Ovary (tissue), 10 donors: ENCODE measurements around the gene SRSF7. TPM values are rescaled to one million over a fixed set of nuclear protein-coding genes. Genes with fewer than 3 reads are reported as not detected.
"Not testable (repeated sequence)": the region's sequence is repeated elsewhere in the genome, so short reads cannot be mapped to it uniquely, and the experiment has no call there.

Experiments
- DNase-seq, 5 donors: peaks; one replicate each; pipeline ENCODE4 v3.0.0-alpha.2; 2019 to 2020
- H3K27ac ChIP-seq, 2 donors: fragments of 200-600 bp; one replicate each; pipeline versions ENCODE4 v1.5.1 to v1.8.0; 2019 to 2022
- H3K27me3 ChIP-seq: fragments of 200-600 bp; one replicate; pipeline ENCODE4 v1.8.0; 2022
- H3K36me3 ChIP-seq: fragments of 200-600 bp; sonication (generic); one replicate; pipeline ENCODE4 v1.5.1; 2019
- H3K4me1 ChIP-seq: one replicate; pipeline ENCODE4 v1.8.1; 2013; ENCODE audit warnings: mild to moderate bottlenecking, moderate library complexity; ENCODE audit not compliant: insufficient read depth
- H3K4me3 ChIP-seq: fragments of 200-600 bp; sonication (generic); one replicate; pipeline ENCODE4 v1.5.1; 2017
- H3K9me3 ChIP-seq, 2 donors: fragments of 200-600 bp in 1 of 2; sonication (generic) in 1 of 2; one replicate each; pipeline versions ENCODE4 v1.5.1 to v1.8.1; 2013 to 2019; ENCODE audit warnings: mild to moderate bottlenecking in 1 of 2, moderate library complexity in 1 of 2
- EP300 ChIP-seq: sonication (generic); formaldehyde crosslinking; IDR thresholded peaks from one replicate; pipeline ENCODE4 v1.6.1; 2017; ENCODE audit warnings: antibody characterized with exemption
- POLR2A ChIP-seq: fragments of 450-650 bp; IDR thresholded peaks from one replicate; pipeline ENCODE4 v1.6.1; 2017; ENCODE audit warnings: antibody characterized with exemption, mild to moderate bottlenecking, moderate library complexity
- WGBS, 3 donors: extraction: QIAGEN DNeasy Blood & Tissue Kit in 1 of 3; methylation state at CpG; one replicate each; pipeline versions ENCODE4 v1.1.5 to v1.1.7; 2013 to 2017; 5-methylcytosine and 5-hydroxymethylcytosine counted together
- intact Hi-C, 4 donors: fragments of 100-400 bp; cut with DNase I; formaldehyde crosslinking; loops; one replicate each; pipeline versions ENCODE4 v1.11.0 to v1.15.1; 2022 to 2023
- long read RNA-seq, 3 donors: library from polyadenylated mRNA in 2 of 3; unstranded in 2 of 3; transcript quantifications; one replicate each; pipeline ENCODE4 v2.0.0 and lab custom pipeline, GENCODE V29; 2021 to 2026
- polyA plus RNA-seq, 2 donors: library from polyadenylated mRNA; stranded (reverse); fragments of 200-250 nt in 1 of 2; fragments of 350-450 nt in 1 of 2; fragmentation: Illumina TruSeq in 1 of 2; extraction: RNeasy Lipid Tissue Mini Kit (QIAGEN cat#74804) in 1 of 2; gene quantifications; one replicate each; pipeline ENCODE4 v1.2.3, GENCODE V29; 2013 to 2014
- total RNA-seq, 7 donors: library from RNA; depleted of rRNA in 2 of 7; stranded (reverse); fragments of >200 nt in 2 of 7; fragmentation: NEBNext Ultra II Directional in 3 of 7; extraction: Animal tissue kit (Norgen Biotek cat#: 25700) in 3 of 7; gene quantifications; one replicate each; pipeline versions ENCODE4 v1.1.0 to v1.2.4, GENCODE V29; 2016 to 2023
- TF ChIP-seq, protein P1 (sequence below), 3 donors: fragments of 450-650 bp in 2 of 3; fragments of 200-600 bp in 1 of 3; IDR thresholded peaks; one replicate each; pipeline versions ENCODE4 v1.5.1 to v1.8.0; 2016 to 2022; ENCODE audit warnings: antibody characterized with exemption in 3 of 3, mild to moderate bottlenecking in 1 of 3
- donor health status: DM: no; HTN: no; CAD: no; lungs with moderate emphysema.
- donor health status: DM: no; HTN: no; CAD: no.
- donor health status: Bipolar disorder and iron deficiency.
- donor health status: DM: yes; HTN: yes; CAD: no.
- donor health status: DM: no; HTN: no; CAD: no.
- donor health status: DM: yes; HTN: yes; CAD: no.

SRSF7 gene
- total RNA-seq (100 to 1,000 TPM in 4 of 7 donors, 10 to 100 TPM in 3; 81.1 to 163 (median 124) TPM), polyA plus RNA-seq (100 to 1,000 TPM; 103 to 106 TPM)
- long read RNA-seq, donor 1, transcript SRSF7-209 (7 exons, 2,453 nt), result minor isoform, 6 of 96 reads
- long read RNA-seq, donor 1, transcript SRSF7-204 (9 exons, 2,857 nt), result minor isoform, 23 of 96 reads
- long read RNA-seq, donor 1, transcript SRSF7-201 (8 exons, 2,489 nt), result major isoform, 26 of 96 reads
- long read RNA-seq, donor 1, partial matches to known transcripts, result 13 of 96 reads
- long read RNA-seq, donor 1, other reads (novel, unspliced or antisense), result 22 of 96 reads
- long read RNA-seq, donor 2, transcript SRSF7-204 (9 exons, 2,857 nt), result minor isoform, 8 of 128 reads
- long read RNA-seq, donor 2, transcript SRSF7-209 (7 exons, 2,453 nt), result minor isoform, 23 of 128 reads
- long read RNA-seq, donor 2, transcript SRSF7-201 (8 exons, 2,489 nt), result major isoform, 54 of 128 reads
- long read RNA-seq, donor 2, partial matches to known transcripts, result 27 of 128 reads
- long read RNA-seq, donor 2, other reads (novel, unspliced or antisense), result 6 of 128 reads
- long read RNA-seq, donor 3, transcript SRSF7-208 (7 exons, 1,903 nt), result minor isoform, 6 of 57 reads
- long read RNA-seq, donor 3, transcript SRSF7-201 (8 exons, 2,489 nt), result major isoform, 21 of 57 reads
- long read RNA-seq, donor 3, partial matches to known transcripts, result 13 of 57 reads
- long read RNA-seq, donor 3, other reads (novel, unspliced or antisense), result 9 of 57 reads

GRCh38 chr2:38750891-38751595, at the start of gene SRSF7:
SRSF7 (minus strand) TSS chr2:38751361; CDS start chr2:38751256, 105 bp downstream.
- intact Hi-C loops, result no loop called here
- Histone ChIP-seq H3K9me3 (no peaks in the 10 kb centered on the region), H3K27me3 (no peaks in the 10 kb centered on the region), H3K4me3 (peak within 1 kb of the TSS; percentile 68), H3K4me1 (peaks cover 2% of the 10 kb centered on the region), H3K27ac (peak within 1 kb of the TSS; percentile 94 to 95), H3K36me3 (no peaks in the 10 kb centered on the region)
- TF ChIP-seq EP300 (peak; percentile 76), POLR2A (peak; percentile 100)
- TF ChIP-seq, protein P1, sequence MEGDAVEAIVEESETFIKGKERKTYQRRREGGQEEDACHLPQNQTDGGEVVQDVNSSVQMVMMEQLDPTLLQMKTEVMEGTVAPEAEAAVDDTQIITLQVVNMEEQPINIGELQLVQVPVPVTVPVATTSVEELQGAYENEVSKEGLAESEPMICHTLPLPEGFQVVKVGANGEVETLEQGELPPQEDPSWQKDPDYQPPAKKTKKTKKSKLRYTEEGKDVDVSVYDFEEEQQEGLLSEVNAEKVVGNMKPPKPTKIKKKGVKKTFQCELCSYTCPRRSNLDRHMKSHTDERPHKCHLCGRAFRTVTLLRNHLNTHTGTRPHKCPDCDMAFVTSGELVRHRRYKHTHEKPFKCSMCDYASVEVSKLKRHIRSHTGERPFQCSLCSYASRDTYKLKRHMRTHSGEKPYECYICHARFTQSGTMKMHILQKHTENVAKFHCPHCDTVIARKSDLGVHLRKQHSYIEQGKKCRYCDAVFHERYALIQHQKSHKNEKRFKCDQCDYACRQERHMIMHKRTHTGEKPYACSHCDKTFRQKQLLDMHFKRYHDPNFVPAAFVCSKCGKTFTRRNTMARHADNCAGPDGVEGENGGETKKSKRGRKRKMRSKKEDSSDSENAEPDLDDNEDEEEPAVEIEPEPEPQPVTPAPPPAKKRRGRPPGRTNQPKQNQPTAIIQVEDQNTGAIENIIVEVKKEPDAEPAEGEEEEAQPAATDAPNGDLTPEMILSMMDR (IDR thresholded peaks at IDR 0.05), result peak in 2 of 3 donors; percentile 18 to 39
- WGBS, 3 donors, result 0 to 1% (median 0%) methylated on average over 68 of the region's 68 CpGs
- peak; percentile 98 to 99 (median 99) for DNase-seq

- Histone ChIP-seq H3K27me3 (no peaks in the 10 kb centered on the region), H3K9me3 (no peaks in the 10 kb centered on the region), H3K36me3 (no peaks in the 10 kb centered on the region), H3K27ac (no peak overlapping the region), H3K4me1 (no peaks in the 10 kb centered on the region), H3K4me3 (no peak overlapping the region)
- 90 to 94% (median 91%) methylated on average over 3 of the region's 3 CpGs for WGBS, 3 donors
- intact Hi-C loops, result no loop called here
- TF ChIP-seq, protein P1 (IDR thresholded peaks at IDR 0.05), result no peak
- TF ChIP-seq EP300 (no peak), POLR2A (no peak)
- DNase-seq, result no peak
These were observed 46.8 kb upstream of the SRSF7 start for GRCh38 chr2:38797953-38798352.

DNA sequence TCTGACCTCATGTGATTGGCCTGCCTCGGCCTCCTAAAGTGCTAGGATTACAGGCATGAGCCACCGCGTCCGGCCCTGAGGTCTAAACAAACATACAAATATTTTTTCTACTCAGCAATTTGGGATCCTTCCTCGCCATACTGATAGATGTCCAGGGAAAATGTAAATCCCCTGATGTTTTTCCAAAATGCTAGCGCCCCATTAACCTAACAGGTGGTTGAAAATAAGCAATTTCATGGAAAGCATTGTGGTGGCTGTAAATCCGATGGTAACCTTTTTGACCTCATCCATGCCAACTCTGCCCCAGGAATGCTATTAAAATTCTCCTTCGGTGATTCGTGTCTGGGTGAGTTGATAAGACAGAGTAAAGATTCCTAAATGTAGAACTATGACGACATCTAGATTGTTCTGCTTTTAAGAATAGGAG, 46.1 kb upstream of the SRSF7 start:
- intact Hi-C loops, result no loop called here
- H3K4me1 ChIP-seq, result no peaks in the 10 kb centered on the region

DNA sequence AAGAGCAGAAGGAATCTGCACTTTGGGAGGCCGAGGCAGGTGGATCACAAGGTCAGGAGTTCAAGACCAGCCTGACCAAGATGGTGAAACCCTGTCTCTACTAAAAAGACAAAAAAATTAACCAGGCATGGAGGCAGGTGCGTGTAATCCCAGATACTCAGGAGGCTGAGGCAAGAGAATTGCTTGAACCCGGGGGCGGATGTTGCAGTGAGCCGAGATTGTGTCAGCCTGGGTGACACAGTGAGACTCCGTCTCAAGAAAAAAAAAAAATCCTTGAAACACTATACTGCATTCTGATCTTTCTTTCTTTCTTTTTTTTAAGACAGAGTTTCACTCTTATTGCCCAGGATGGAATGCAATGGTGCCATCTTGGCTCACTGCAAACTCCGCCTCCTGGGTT, 43.9 kb upstream of the SRSF7 start:
- H3K4me3 ChIP-seq, H3K27ac ChIP-seq, H3K4me1 ChIP-seq, DNase-seq, H3K9me3 ChIP-seq, H3K27me3 ChIP-seq, H3K36me3 ChIP-seq, intact Hi-C loops: not testable (repeated sequence)
- WGBS, 3 donors, result 81 to 87% (median 81%) methylated on average over 7 of the region's 7 CpGs

More for the DNA sequence above, 46.1 kb upstream of the SRSF7 start:
- WGBS, 3 donors, result 64 to 76% (median 70%) methylated on average over 10 of the region's 10 CpGs
- TF ChIP-seq, protein P1 (IDR thresholded peaks at IDR 0.05), result no peak
- TF ChIP-seq POLR2A (no peak), EP300 (no peak)
- H3K27me3 ChIP-seq, result no peaks in the 10 kb centered on the region
- no peaks in the 10 kb centered on the region for H3K36me3 ChIP-seq
- H3K9me3 ChIP-seq, result no peaks in the 10 kb centered on the region
- no peak for DNase-seq
- no peak overlapping the region for H3K27ac ChIP-seq
- H3K4me3 ChIP-seq, result no peak overlapping the region
